ENCODE results near the gene ALKBH4. TPM values are rescaled to one million over a fixed set of nuclear protein-coding genes. Genes with fewer than 3 reads are reported as not detected.
"Not testable (repeated sequence)": the region's sequence is repeated elsewhere in the genome, so short reads cannot be mapped to it uniquely, and the experiment has no call there.

Gene ALKBH4
- total and polyA plus RNA-seq, 2 of the 4 experiments (the other 2 are of a cell fraction) = 6.1 to 7.4 TPM

DNA sequence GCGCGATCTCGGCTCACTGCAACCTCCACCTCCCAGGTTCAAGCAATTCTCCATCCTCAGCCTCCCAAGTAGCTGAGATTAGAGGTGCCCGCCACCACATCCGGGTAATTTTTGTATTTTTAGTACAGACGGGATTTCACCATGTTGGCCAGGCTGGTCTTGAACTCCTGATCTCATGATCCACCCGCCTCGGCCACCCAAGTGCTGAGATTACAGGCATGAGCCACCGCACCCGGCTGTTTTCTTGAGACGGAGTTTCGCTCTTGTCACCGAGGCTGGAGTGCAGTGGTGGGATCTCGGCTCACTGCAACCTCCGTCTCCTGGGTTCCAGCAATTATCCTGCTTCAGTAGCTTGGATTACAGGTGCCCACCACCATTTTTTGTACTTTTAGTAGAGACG lies 33.7 kb upstream of the ALKBH4 start:
- H4K8ac ChIP-seq (ENCODE audit: low read depth in 2 of 2, low read length in 2 of 2); ATAC-seq (ENCODE audit: low read depth); POLR2A ChIA-PET (ENCODE audit: unreplicated experiment); H2AFZ ChIP-seq (replicated peaks; ENCODE audit: low read length, poor library complexity); H2BK120ac ChIP-seq (ENCODE audit: low read depth, low read length); H2AK9ac ChIP-seq (replicated peaks; ENCODE audit: low read depth, low read length, poor library complexity); H3K23ac ChIP-seq (ENCODE audit: low read depth, low read length); H4K20me1 ChIP-seq (ENCODE audit: insufficient read depth, low read length); H3K9me1 ChIP-seq (ENCODE audit: insufficient read depth, low read length); H3K27ac ChIP-seq (ENCODE audit: insufficient read depth, low read length); H3K9ac ChIP-seq (ENCODE audit: low read depth, low read length); H3K79me1 ChIP-seq (ENCODE audit: low read depth in 1 of 2, low read length in 2 of 2); H3K36me3 ChIP-seq (ENCODE audit: control insufficient read depth, insufficient read depth, low read length); H3K4me2 ChIP-seq (ENCODE audit: low read depth, low read length); H3K4me3 ChIP-seq (ENCODE audit: insufficient read depth, low read depth, low read length); H4K5ac ChIP-seq (ENCODE audit: low read depth, low read length); H2BK15ac ChIP-seq (ENCODE audit: low read depth, low read length); H2AK5ac ChIP-seq (ENCODE audit: low read depth, low read length); H2BK20ac ChIP-seq (ENCODE audit: low read depth, low read length); BruUV-seq (replicated peaks); H3K56ac ChIP-seq (ENCODE audit: extremely low read depth, insufficient read depth, low read length); H3K18ac ChIP-seq (ENCODE audit: low read depth, low read length); H3K4ac ChIP-seq (ENCODE audit: low read depth, low read length); H3K14ac ChIP-seq (replicated peaks; ENCODE audit: low read depth, low read length); H3K4me1 ChIP-seq (ENCODE audit: control insufficient read depth, insufficient read depth, low read length); dilution Hi-C loops (cut with HindIII; ENCODE audit: low sequenced_read_pairs, unreplicated experiment); H3K9me3 ChIP-seq (ENCODE audit: control insufficient read depth, insufficient read depth, low read length); H2BK5ac ChIP-seq (ENCODE audit: low read depth, low read length, poor library complexity, severe bottlenecking); CTCF ChIA-PET; DNase-seq; intact Hi-C loops (cut with micrococcal nuclease); H3K27me3 ChIP-seq (ENCODE audit: control insufficient read depth, insufficient read depth, low read length); in situ Hi-C loops (cut with MboI; ENCODE audit: low sequenced_read_pairs); H4K91ac ChIP-seq (ENCODE audit: insufficient read depth, low read depth, low read length): not testable (repeated sequence)
- 80% methylated on average over 2 of the region's 16 CpGs; no CpG with 5 or more reads in 1 of the 2 experiments for WGBS, 2 experiments (ENCODE audit: extremely low coverage in 2 of 2, insufficient read length in 1 of 2)

DNA sequence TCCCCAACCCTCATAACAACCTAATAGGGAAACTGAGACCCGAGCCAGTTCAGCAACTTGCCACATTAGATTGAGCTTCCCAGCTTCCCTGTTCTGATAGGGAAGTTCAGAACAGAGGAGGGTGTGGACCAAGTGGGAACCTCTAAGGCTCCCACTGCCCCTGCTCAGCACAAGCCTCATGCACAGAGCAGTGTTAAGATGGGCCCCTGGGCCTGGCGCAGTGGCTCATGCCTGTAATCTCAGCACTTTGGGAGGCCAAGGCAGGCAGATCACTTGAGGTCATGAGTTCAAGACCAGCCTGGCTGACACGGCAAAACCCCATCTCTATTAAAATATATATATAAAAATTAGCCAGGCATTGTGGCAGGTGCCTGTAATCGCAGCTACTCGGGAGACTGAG lies 32.6 kb upstream of the ALKBH4 start:
- H2BK15ac ChIP-seq (ENCODE audit: low read depth, low read length); H3K4me2 ChIP-seq (ENCODE audit: low read depth, low read length); H2BK5ac ChIP-seq (ENCODE audit: low read depth, low read length, poor library complexity, severe bottlenecking); H2AK9ac ChIP-seq (replicated peaks; ENCODE audit: low read depth, low read length, poor library complexity); dilution Hi-C loops (cut with HindIII; ENCODE audit: low sequenced_read_pairs, unreplicated experiment); POLR2A ChIA-PET (ENCODE audit: unreplicated experiment); H3K18ac ChIP-seq (ENCODE audit: low read depth, low read length); H3K9me3 ChIP-seq (ENCODE audit: control insufficient read depth, insufficient read depth, low read length); H3K27ac ChIP-seq (ENCODE audit: insufficient read depth, low read length); H3K36me3 ChIP-seq (ENCODE audit: control insufficient read depth, insufficient read depth, low read length); H3K23ac ChIP-seq (ENCODE audit: low read depth, low read length); H3K56ac ChIP-seq (ENCODE audit: extremely low read depth, insufficient read depth, low read length); H2AK5ac ChIP-seq (ENCODE audit: low read depth, low read length); H4K8ac ChIP-seq (ENCODE audit: low read depth in 2 of 2, low read length in 2 of 2); in situ Hi-C loops (cut with MboI; ENCODE audit: low sequenced_read_pairs); H2BK20ac ChIP-seq (ENCODE audit: low read depth, low read length); H3K4ac ChIP-seq (ENCODE audit: low read depth, low read length); H4K5ac ChIP-seq (ENCODE audit: low read depth, low read length); H4K20me1 ChIP-seq (ENCODE audit: insufficient read depth, low read length); H4K91ac ChIP-seq (ENCODE audit: insufficient read depth, low read depth, low read length); H3K4me1 ChIP-seq (ENCODE audit: control insufficient read depth, insufficient read depth, low read length); intact Hi-C loops (cut with micrococcal nuclease); H2AFZ ChIP-seq (replicated peaks; ENCODE audit: low read length, poor library complexity); BruUV-seq (replicated peaks); DNase-seq; ATAC-seq (ENCODE audit: low read depth); H3K9me1 ChIP-seq (ENCODE audit: insufficient read depth, low read length); H2BK120ac ChIP-seq (ENCODE audit: low read depth, low read length); H3K27me3 ChIP-seq (ENCODE audit: control insufficient read depth, insufficient read depth, low read length); H3K14ac ChIP-seq (replicated peaks; ENCODE audit: low read depth, low read length); H3K4me3 ChIP-seq (ENCODE audit: insufficient read depth, low read depth, low read length); H3K79me1 ChIP-seq (ENCODE audit: low read depth in 1 of 2, low read length in 2 of 2); CTCF ChIA-PET; H3K9ac ChIP-seq (ENCODE audit: low read depth, low read length): not testable (repeated sequence)
- WGBS, 2 experiments (ENCODE audit: extremely low coverage in 2 of 2, insufficient read length in 1 of 2) = no CpG with 5 or more reads among the region's 5 CpGs
